GM12872 (cell line): ENCODE measurements around the gene KISS1.

ENCODE experiments used
- TF ChIP-seq, protein P1 (sequence below): IDR thresholded peaks from 3 replicates; pipeline ENCODE4 v1.5.1; 2011; ENCODE audit warnings: low read depth, mild to moderate bottlenecking, low read length, moderate library complexity; ENCODE audit not compliant: insufficient read depth

Gene KISS1, protein sequence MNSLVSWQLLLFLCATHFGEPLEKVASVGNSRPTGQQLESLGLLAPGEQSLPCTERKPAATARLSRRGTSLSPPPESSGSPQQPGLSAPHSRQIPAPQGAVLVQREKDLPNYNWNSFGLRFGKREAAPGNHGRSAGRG

DNA sequence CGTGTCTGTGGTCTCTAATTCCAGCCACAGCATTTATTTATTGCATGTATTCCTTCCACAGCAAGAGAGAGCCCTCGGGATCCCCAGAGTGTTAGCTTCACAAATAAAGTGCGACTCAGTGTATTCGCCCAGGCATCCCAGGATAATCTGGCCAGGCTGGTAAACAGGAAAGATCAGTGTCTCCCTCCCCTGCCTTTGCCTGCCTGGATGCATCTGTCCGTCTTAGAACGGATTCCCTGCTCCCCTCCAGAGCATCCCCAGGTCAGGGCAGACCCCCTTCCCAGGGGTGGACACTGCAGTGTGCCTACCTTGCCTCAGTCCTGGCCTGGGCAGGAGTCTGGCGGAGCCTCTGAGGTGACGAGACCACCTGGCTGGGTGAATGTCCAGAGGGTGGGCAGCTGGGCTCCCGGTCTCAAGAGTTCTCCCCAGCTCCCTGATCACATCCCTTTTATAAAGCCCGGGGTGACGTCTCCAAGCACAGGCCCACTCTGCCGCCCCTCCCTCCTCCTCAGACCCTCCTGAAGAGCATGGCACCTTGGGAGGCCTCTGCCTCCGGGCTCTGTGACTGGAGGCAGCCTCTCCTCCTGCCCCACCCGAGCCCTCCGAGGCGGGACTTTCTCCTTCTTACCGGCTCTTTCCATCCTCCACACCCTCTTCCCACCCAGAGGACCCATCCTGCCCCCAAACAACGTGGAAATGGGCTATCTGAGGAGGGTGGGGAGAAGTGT is at the start of gene KISS1:
TSS of gene KISS1 (minus strand) at position 424 of the 728 bp plus-strand sequence. CDS start 3,615 bp downstream, outside the sequence.
- TF ChIP-seq, protein P1, sequence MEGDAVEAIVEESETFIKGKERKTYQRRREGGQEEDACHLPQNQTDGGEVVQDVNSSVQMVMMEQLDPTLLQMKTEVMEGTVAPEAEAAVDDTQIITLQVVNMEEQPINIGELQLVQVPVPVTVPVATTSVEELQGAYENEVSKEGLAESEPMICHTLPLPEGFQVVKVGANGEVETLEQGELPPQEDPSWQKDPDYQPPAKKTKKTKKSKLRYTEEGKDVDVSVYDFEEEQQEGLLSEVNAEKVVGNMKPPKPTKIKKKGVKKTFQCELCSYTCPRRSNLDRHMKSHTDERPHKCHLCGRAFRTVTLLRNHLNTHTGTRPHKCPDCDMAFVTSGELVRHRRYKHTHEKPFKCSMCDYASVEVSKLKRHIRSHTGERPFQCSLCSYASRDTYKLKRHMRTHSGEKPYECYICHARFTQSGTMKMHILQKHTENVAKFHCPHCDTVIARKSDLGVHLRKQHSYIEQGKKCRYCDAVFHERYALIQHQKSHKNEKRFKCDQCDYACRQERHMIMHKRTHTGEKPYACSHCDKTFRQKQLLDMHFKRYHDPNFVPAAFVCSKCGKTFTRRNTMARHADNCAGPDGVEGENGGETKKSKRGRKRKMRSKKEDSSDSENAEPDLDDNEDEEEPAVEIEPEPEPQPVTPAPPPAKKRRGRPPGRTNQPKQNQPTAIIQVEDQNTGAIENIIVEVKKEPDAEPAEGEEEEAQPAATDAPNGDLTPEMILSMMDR: no peak

GRCh38 chr1:204242920-204243319 is 46.6 kb upstream of the KISS1 start:
- TF ChIP-seq, protein P1: no peak

DNA sequence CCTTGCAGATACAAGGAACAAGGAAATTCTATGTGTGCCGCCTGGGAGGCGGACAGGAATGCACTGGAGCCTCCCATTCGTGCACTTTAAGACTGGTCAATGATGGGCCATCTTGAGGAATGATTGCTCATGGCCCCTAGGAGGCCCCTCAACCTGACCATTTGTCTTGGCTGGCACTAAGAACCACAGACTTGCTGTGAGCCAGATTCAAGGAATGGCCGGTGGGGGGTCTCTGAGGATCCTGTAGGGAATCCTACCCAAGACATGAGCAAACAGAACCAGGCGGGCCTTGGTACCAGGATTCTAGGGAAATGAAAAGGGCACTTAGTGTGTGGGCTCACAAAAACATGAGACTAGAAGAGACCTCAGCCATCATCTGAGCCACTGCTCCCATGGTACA is 45.6 kb upstream of the KISS1 start:
- TF ChIP-seq, protein P1: no peak

DNA sequence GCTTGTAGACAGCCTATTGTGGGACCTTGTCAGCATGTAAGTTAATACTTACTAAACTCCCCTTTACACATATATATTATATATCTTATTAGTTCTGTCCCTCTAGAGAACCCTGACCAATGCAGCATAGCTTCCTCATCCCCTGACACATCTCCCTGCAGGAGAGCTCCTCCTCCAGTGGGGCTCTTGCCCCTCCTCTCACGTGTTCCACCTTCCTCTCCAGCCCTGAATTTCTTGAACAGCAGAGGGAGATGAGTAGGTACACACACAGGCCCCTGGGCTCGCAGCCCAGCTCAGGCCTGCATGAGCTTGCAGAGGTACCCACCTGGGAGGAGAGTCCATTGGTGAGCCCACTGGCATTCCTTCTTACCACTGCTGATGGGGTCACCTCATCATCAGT is 44.8 kb upstream of the KISS1 start:
- TF ChIP-seq, protein P1: no peak

GRCh38 chr1:204240233-204240632 is 43.9 kb upstream of the KISS1 start:
- TF ChIP-seq, protein P1: no peak

- TF ChIP-seq, protein P1: no peak
Measured at GRCh38 chr1:204232526-204232925, 36.2 kb upstream of the KISS1 start.

DNA sequence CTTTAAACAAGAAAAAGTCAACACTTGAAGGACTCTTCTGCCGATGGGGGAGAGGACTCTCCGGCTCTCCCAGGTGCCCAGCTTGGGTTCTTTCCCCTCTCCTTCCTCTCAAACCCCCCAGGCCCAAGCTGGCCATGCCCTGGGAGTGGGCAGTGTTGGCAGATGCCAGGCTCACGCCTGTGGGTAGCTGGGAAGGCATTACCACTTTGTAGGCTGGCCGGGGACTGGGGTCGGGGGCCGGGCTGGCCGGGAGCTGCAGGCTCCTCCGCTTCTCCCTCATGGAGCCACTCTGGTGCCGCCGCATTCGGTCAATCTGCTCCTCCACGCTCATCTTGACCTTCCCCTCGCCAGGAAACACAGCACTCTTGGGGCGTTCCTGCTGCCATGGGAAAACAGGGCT is 33.9 kb upstream of the KISS1 start:
- TF ChIP-seq, protein P1: no peak
